ENCODE results near the gene LY6G5C. TPM values are rescaled to one million over a fixed set of nuclear protein-coding genes. Genes with fewer than 3 reads are reported as not detected.
A peak's percentile ranks its signal among the peaks of the same experiment; 100 is the strongest.

LY6G5C gene
- total and polyA plus RNA-seq, 2 of the 13 experiments (the other 11 are each of a cell fraction or from before 2014, with no cell fraction given) = 0.33 to 0.55 TPM

DNA sequence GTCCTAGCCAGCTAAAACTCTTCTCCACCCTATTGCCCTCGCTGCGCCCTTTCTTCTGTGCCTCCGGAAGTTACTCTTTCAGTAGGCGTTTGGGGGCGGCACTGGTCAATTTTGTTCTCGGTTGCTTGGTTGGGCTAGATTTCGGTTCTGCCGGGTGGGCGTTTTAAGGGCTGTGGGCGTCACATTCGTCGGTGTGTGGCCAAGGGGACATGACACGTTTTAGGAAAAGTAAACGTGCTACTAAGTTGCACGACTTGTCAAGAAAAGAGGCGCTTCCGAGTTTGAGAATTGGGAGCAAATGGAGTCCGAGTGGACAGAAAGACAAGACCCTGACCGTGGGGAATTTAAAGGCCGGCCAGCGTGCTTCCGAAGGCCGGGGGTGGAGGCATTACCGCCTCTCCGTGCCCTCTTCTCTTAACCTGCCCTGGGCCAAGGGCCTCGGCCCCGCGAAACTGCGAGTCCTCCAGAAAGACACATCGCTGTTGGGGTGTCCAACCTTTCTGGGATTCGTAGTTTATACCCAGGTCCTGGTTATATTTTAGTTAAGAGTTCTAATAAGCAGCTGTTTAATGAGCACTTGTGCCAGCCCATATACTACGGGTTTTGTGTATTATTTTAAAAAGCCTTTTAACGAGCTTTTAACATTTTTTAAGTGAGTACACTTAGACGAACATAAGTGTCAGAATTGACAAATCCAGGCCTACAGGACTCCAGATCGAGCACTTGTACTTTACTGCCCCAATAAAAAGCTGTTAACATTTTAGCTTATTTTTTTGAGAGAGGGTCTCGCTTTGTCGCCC, 27.7 kb downstream of the LY6G5C start (continued):
- TF ChIP-seq ZNF562 (CRISPR knock-in tag; IDR thresholded peaks at IDR 0.05; ENCODE audit: borderline replicate concordance) (no peak), TAF1 (CRISPR knock-in tag; IDR thresholded peaks at IDR 0.05) (peak; percentile 72; the same call in 1 of the 2 replicates), HES4 (CRISPR knock-in tag; IDR thresholded peaks at IDR 0.05; ENCODE audit: borderline replicate concordance) (0 out of 2 replicates have a peak, but pooled peaks have one; percentile 40), ZMAT3 (CRISPR knock-in tag; conservative IDR thresholded peaks at IDR 0.05) (no peak; the same call in 1 of the 2 replicates), NR2F1 (CRISPR knock-in tag; IDR thresholded peaks at IDR 0.05) (peak in 1 of 2 experiments; percentile 16; a peak in 1 of 4 replicates), ZKSCAN8 (CRISPR knock-in tag; IDR thresholded peaks at IDR 0.05; ENCODE audit: borderline replicate concordance) (0 out of 2 replicates have a peak, but pooled peaks have one; percentile 41), NFRKB (IDR thresholded peaks at IDR 0.05) (no peak), RARA (CRISPR knock-in tag; IDR thresholded peaks at IDR 0.05) (peak; percentile 79), HOXA9 (CRISPR knock-in tag; IDR thresholded peaks at IDR 0.05; ENCODE audit: borderline replicate concordance) (no peak), ZSCAN20 (CRISPR knock-in tag; IDR thresholded peaks at IDR 0.05; ENCODE audit: borderline replicate concordance) (no peak), GABPB1 (CRISPR knock-in tag; IDR thresholded peaks at IDR 0.05) (no peak; the same call in 1 of the 2 replicates), ZIK1 (CRISPR knock-in tag; IDR thresholded peaks at IDR 0.05; ENCODE audit: borderline replicate concordance, low read depth) (no peak), ZFY (CRISPR knock-in tag; IDR thresholded peaks at IDR 0.05) (peak; percentile 73), CHD4 (IDR thresholded peaks at IDR 0.05; ENCODE audit: borderline replicate concordance, low read length) (no peak), THAP11 (CRISPR knock-in tag; IDR thresholded peaks at IDR 0.05) (no peak), RFX3 (CRISPR knock-in tag; IDR thresholded peaks at IDR 0.05) (no peak)
- TF ChIP-seq, protein P1, sequence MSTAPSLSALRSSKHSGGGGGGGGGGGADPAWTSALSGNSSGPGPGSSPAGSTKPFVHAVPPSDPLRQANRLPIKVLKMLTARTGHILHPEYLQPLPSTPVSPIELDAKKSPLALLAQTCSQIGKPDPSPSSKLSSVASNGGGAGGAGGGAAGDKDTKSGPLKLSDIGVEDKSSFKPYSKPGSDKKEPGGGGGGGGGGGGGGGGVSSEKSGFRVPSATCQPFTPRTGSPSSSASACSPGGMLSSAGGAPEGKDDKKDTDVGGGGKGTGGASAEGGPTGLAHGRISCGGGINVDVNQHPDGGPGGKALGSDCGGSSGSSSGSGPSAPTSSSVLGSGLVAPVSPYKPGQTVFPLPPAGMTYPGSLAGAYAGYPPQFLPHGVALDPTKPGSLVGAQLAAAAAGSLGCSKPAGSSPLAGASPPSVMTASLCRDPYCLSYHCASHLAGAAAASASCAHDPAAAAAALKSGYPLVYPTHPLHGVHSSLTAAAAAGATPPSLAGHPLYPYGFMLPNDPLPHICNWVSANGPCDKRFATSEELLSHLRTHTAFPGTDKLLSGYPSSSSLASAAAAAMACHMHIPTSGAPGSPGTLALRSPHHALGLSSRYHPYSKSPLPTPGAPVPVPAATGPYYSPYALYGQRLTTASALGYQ (CRISPR knock-in tag; IDR thresholded peaks at IDR 0.05) = no peak
- TF ChIP-seq, protein P2, sequence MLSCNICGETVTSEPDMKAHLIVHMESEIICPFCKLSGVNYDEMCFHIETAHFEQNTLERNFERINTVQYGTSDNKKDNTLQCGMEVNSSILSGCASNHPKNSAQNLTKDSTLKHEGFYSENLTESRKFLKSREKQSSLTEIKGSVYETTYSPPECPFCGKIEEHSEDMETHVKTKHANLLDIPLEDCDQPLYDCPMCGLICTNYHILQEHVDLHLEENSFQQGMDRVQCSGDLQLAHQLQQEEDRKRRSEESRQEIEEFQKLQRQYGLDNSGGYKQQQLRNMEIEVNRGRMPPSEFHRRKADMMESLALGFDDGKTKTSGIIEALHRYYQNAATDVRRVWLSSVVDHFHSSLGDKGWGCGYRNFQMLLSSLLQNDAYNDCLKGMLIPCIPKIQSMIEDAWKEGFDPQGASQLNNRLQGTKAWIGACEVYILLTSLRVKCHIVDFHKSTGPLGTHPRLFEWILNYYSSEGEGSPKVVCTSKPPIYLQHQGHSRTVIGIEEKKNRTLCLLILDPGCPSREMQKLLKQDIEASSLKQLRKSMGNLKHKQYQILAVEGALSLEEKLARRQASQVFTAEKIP (CRISPR knock-in tag; IDR thresholded peaks at IDR 0.05; ENCODE audit: borderline replicate concordance) = no peak
- TF ChIP-seq, protein P3, sequence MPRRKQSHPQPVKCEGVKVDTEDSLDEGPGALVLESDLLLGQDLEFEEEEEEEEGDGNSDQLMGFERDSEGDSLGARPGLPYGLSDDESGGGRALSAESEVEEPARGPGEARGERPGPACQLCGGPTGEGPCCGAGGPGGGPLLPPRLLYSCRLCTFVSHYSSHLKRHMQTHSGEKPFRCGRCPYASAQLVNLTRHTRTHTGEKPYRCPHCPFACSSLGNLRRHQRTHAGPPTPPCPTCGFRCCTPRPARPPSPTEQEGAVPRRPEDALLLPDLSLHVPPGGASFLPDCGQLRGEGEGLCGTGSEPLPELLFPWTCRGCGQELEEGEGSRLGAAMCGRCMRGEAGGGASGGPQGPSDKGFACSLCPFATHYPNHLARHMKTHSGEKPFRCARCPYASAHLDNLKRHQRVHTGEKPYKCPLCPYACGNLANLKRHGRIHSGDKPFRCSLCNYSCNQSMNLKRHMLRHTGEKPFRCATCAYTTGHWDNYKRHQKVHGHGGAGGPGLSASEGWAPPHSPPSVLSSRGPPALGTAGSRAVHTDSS (CRISPR knock-in tag; conservative IDR thresholded peaks at IDR 0.05) = no peak
- TF ChIP-seq, protein P4, sequence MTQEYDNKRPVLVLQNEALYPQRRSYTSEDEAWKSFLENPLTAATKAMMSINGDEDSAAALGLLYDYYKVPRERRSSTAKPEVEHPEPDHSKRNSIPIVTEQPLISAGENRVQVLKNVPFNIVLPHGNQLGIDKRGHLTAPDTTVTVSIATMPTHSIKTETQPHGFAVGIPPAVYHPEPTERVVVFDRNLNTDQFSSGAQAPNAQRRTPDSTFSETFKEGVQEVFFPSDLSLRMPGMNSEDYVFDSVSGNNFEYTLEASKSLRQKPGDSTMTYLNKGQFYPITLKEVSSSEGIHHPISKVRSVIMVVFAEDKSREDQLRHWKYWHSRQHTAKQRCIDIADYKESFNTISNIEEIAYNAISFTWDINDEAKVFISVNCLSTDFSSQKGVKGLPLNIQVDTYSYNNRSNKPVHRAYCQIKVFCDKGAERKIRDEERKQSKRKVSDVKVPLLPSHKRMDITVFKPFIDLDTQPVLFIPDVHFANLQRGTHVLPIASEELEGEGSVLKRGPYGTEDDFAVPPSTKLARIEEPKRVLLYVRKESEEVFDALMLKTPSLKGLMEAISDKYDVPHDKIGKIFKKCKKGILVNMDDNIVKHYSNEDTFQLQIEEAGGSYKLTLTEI (CRISPR knock-in tag; conservative IDR thresholded peaks at IDR 0.05) = no peak
- TF ChIP-seq, protein P5, sequence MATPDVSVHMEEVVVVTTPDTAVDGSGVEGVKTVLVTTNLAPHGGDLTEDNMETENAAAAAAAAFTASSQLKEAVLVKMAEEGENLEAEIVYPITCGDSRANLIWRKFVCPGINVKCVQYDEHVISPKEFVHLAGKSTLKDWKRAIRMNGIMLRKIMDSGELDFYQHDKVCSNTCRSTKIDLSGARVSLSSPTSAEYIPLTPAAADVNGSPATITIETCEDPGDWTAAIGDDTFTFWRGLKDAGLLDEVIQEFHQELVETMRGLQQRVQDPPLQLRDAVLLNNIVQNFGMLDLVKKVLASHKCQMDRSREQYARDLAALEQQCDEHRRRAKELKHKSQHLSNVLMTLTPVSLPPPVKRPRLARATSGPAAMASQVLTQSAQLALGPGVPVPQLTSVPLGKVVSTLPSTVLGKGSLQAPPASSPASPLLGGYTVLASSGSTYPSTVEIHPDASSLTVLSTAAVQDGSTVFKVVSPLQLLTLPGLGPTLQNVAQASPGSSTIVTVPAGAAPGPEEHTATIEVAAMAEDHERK (CRISPR knock-in tag; IDR thresholded peaks at IDR 0.05; ENCODE audit: low read depth) = no peak
